DND-41 (cell line): Measurements from ENCODE around the gene GNAZ.

Experiments
- ATAC-seq: fragments of 200-7000 bp; cut with Tn5 transposase; 3 replicates; pipeline ENCODE4 v1.9.1; 2021; ENCODE audit warnings: low read depth; ENCODE audit not compliant: insufficient read depth
- DNase-seq: peaks from one replicate; pipeline ENCODE4 v3.0.0-alpha.2; 2020
- H2AFZ ChIP-seq: 2 replicates; pipeline ENCODE4 v1.6.0; 2012; ENCODE audit warnings: low read depth, low read length
- H3K27ac ChIP-seq: 2 replicates; pipeline ENCODE4 v1.5.1; 2012; ENCODE audit warnings: low read length, inconsistent platforms
- H3K27me3 ChIP-seq: fragments of 200-600 bp; sonication (generic); 2 replicates; pipeline ENCODE4 v1.6.0; 2012; ENCODE audit warnings: low read length, mild to moderate bottlenecking, inconsistent platforms; ENCODE audit not compliant: insufficient read depth, poor library complexity
- H3K36me3 ChIP-seq: 2 replicates; pipeline ENCODE4 v1.5.1; 2012; ENCODE audit warnings: low read length, inconsistent platforms; ENCODE audit not compliant: insufficient read depth
- H3K4me1 ChIP-seq: 2 replicates; pipeline ENCODE4 v1.5.1; 2012; ENCODE audit warnings: mild to moderate bottlenecking, low read length; ENCODE audit not compliant: insufficient read depth
- H3K4me2 ChIP-seq: 2 replicates; pipeline ENCODE4 v1.6.0; 2012; ENCODE audit warnings: mild to moderate bottlenecking, moderate library complexity, low read length, inconsistent platforms; ENCODE audit not compliant: insufficient read depth
- H3K4me3 ChIP-seq, 2 experiments: fragments of 200-600 bp in 1 of 2; shearing (Covaris generic) in 1 of 2; 2 replicates each; pipeline ENCODE4 v1.5.1; 2012 to 2016; ENCODE audit warnings: inconsistent platforms in 2 of 2, low read length in 2 of 2, mild to moderate bottlenecking in 2 of 2, low read depth in 1 of 2, moderate library complexity in 1 of 2
- H3K79me2 ChIP-seq: 2 replicates; pipeline ENCODE4 v1.6.0; 2012; ENCODE audit warnings: low read length, inconsistent platforms; ENCODE audit not compliant: insufficient read depth
- H3K9ac ChIP-seq: 2 replicates; pipeline ENCODE4 v1.6.0; 2012; ENCODE audit warnings: low read depth, mild to moderate bottlenecking, inconsistent platforms, low read length, moderate library complexity
- H3K9me3 ChIP-seq: 2 replicates; pipeline ENCODE4 v1.5.1; 2012; ENCODE audit warnings: low read length, moderate library complexity, mild to moderate bottlenecking, inconsistent platforms; ENCODE audit not compliant: insufficient read depth, severe bottlenecking
- H4K20me1 ChIP-seq: 2 replicates; pipeline ENCODE4 v1.6.0; 2012; ENCODE audit warnings: low read length; ENCODE audit not compliant: insufficient read depth
- CTCF ChIP-seq: IDR thresholded peaks from 2 replicates; pipeline ENCODE4 v1.5.1; 2012; ENCODE audit warnings: borderline replicate concordance, low read length, moderate library complexity, mild to moderate bottlenecking; ENCODE audit not compliant: poor library complexity, severe bottlenecking; ENCODE audit errors: extremely low read depth
- EZH2 ChIP-seq: IDR thresholded peaks from 3 replicates; pipeline ENCODE4 v1.6.1; 2012; ENCODE audit warnings: borderline replicate concordance, low read depth, mild to moderate bottlenecking, moderate library complexity, low read length, inconsistent platforms; ENCODE audit not compliant: severe bottlenecking

GNAZ gene

GRCh38 chr22:23145878-23146470 is 75.7 kb downstream of the GNAZ start:
- no peak overlapping the region for H3K4me3 ChIP-seq
- no peak for ATAC-seq
- no peak overlapping the region for H2AFZ ChIP-seq
- H3K79me2 ChIP-seq, result no peaks in the 10 kb centered on the region
- no peaks in the 10 kb centered on the region for H3K36me3 ChIP-seq
- H3K27me3 ChIP-seq, result peaks cover 2% of the 10 kb centered on the region
- H3K4me2 ChIP-seq, result no peak overlapping the region
- no peak for DNase-seq
- no peak for TF ChIP-seq EZH2
- TF ChIP-seq CTCF, result no peak
- H4K20me1 ChIP-seq, result no peaks in the 10 kb centered on the region
- H3K9ac ChIP-seq, result no peak overlapping the region
- H3K4me1 ChIP-seq, result peaks cover 18% of the 10 kb centered on the region
- H3K27ac ChIP-seq, result no peak overlapping the region
- H3K9me3 ChIP-seq, result no peaks in the 10 kb centered on the region

- no peaks in the 10 kb centered on the region for H3K9me3 ChIP-seq
- peaks cover 2% of the 10 kb centered on the region for H3K27me3 ChIP-seq
- DNase-seq (no peak), ATAC-seq (no peak)
- H2AFZ ChIP-seq, result no peak overlapping the region
- TF ChIP-seq EZH2 (no peak), CTCF (no peak)
- peaks cover 13% of the 10 kb centered on the region for H3K4me1 ChIP-seq
- no peak overlapping the region for H3K4me3 ChIP-seq
- no peaks in the 10 kb centered on the region for H3K79me2 ChIP-seq
- H3K4me2 ChIP-seq, result no peak overlapping the region
- H4K20me1 ChIP-seq, result no peaks in the 10 kb centered on the region
- no peak overlapping the region for H3K9ac ChIP-seq
- no peak overlapping the region for H3K27ac ChIP-seq
- no peaks in the 10 kb centered on the region for H3K36me3 ChIP-seq
Measured at GRCh38 chr22:23146478-23147205, 76.3 kb downstream of the GNAZ start.

- no peak for DNase-seq
- no peak for TF ChIP-seq CTCF
- no peak for TF ChIP-seq EZH2
- ATAC-seq, result no peak
- Histone ChIP-seq H3K27me3 (peaks cover 2% of the 10 kb centered on the region), H4K20me1 (no peaks in the 10 kb centered on the region), H3K4me1 (peaks cover 2% of the 10 kb centered on the region), H3K36me3 (no peaks in the 10 kb centered on the region), H3K4me3 (no peak overlapping the region), H3K79me2 (no peaks in the 10 kb centered on the region), H3K9ac (no peak overlapping the region), H3K9me3 (no peaks in the 10 kb centered on the region), H3K4me2 (no peak overlapping the region), H2AFZ (no peak overlapping the region), H3K27ac (no peak overlapping the region)
Measured at GRCh38 chr22:23147617-23148387, 77.5 kb downstream of the GNAZ start.
